ENCODE measurements around the gene MYOT. TPM values are rescaled to one million over a fixed set of nuclear protein-coding genes. Genes with fewer than 3 reads are reported as not detected.

Gene MYOT
- total and polyA plus RNA-seq, 2 of the 4 experiments (the other 2 are of a cell fraction) = not detected

GRCh38 chr5:137858954-137859353, 8.7 kb upstream of the MYOT start:
- Histone ChIP-seq H4K20me1 (ENCODE audit: insufficient read depth, low read length) (no peaks in the 10 kb centered on the region), H3K9ac (ENCODE audit: low read depth, low read length) (no peak overlapping the region), H3K18ac (ENCODE audit: low read depth, low read length) (no peak overlapping the region), H3K4me1 (ENCODE audit: control insufficient read depth, insufficient read depth, low read length) (no peaks in the 10 kb centered on the region), H3K9me3 (ENCODE audit: control insufficient read depth, insufficient read depth, low read length) (no peaks in the 10 kb centered on the region), H3K23ac (ENCODE audit: low read depth, low read length) (no peak overlapping the region), H3K4me3 (ENCODE audit: insufficient read depth, low read depth, low read length) (no peak overlapping the region), H3K27ac (ENCODE audit: insufficient read depth, low read length) (no peak overlapping the region), H3K9me1 (ENCODE audit: insufficient read depth, low read length) (no peaks in the 10 kb centered on the region), H4K91ac (ENCODE audit: insufficient read depth, low read depth, low read length) (no peak overlapping the region), H4K8ac (ENCODE audit: low read depth in 2 of 2, low read length in 2 of 2) (no peak overlapping the region), H2AFZ (replicated peaks; ENCODE audit: low read length, poor library complexity) (no peak overlapping the region), H3K79me1 (ENCODE audit: low read depth in 1 of 2, low read length in 2 of 2) (no peaks in the 10 kb centered on the region), H3K4me2 (ENCODE audit: low read depth, low read length) (no peak overlapping the region), H3K4ac (ENCODE audit: low read depth, low read length) (no peak overlapping the region), H3K56ac (ENCODE audit: extremely low read depth, insufficient read depth, low read length) (no peak overlapping the region), H2BK5ac (ENCODE audit: low read depth, low read length, poor library complexity, severe bottlenecking) (no peak overlapping the region), H2BK120ac (ENCODE audit: low read depth, low read length) (no peak overlapping the region), H4K5ac (ENCODE audit: low read depth, low read length) (no peak overlapping the region), H2BK15ac (ENCODE audit: low read depth, low read length) (no peak overlapping the region), H2BK20ac (ENCODE audit: low read depth, low read length) (no peak overlapping the region), H3K36me3 (ENCODE audit: control insufficient read depth, insufficient read depth, low read length) (no peaks in the 10 kb centered on the region), H3K14ac (replicated peaks; ENCODE audit: low read depth, low read length) (no peak overlapping the region), H3K27me3 (ENCODE audit: control insufficient read depth, insufficient read depth, low read length) (peaks cover 2% of the 10 kb centered on the region; the same call in 1 of the 2 replicates), H2AK5ac (ENCODE audit: low read depth, low read length) (no peak overlapping the region), H2AK9ac (replicated peaks; ENCODE audit: low read depth, low read length, poor library complexity) (no peak overlapping the region)
- POLR2A ChIA-PET (ENCODE audit: unreplicated experiment) = no interaction called here
- intact Hi-C loops (cut with micrococcal nuclease) (no loop called here), dilution Hi-C loops (cut with HindIII; ENCODE audit: low sequenced_read_pairs, unreplicated experiment) (no loop called here), in situ Hi-C loops (cut with MboI; ENCODE audit: low sequenced_read_pairs) (no loop called here)
- 20% methylated on average over 1 of the region's 5 CpGs; no CpG with 5 or more reads in 1 of the 2 experiments for WGBS, 2 experiments (ENCODE audit: extremely low coverage in 2 of 2, insufficient read length in 1 of 2)
- DNase-seq = no peak
- CTCF ChIA-PET = no interaction called here
- no peak for ATAC-seq (ENCODE audit: low read depth)
- BruUV-seq (replicated peaks) = no TSS peak
- TF ChIP-seq MAZ (IDR thresholded peaks at IDR 0.05; ENCODE audit: borderline replicate concordance, low read depth, low read length) = no peak
- TF ChIP-seq MAFK (IDR thresholded peaks at IDR 0.05; ENCODE audit: low read depth, low read length) = no peak
- TF ChIP-seq ELK1 (IDR thresholded peaks at IDR 0.05; ENCODE audit: borderline replicate concordance, low read depth, low read length) = no peak
- TF ChIP-seq POLR2A (IDR thresholded peaks at IDR 0.05; ENCODE audit: low read depth, low read length) = no peak
- no peak for TF ChIP-seq RFX5 (IDR thresholded peaks at IDR 0.05; ENCODE audit: low read depth, low read length)
- no peak for TF ChIP-seq RCOR1 (IDR thresholded peaks at IDR 0.05; ENCODE audit: insufficient replicate concordance, low read length)
- TF ChIP-seq NFE2L2 (IDR thresholded peaks at IDR 0.05; ENCODE audit: low read depth, low read length) = no peak
- no peak for TF ChIP-seq SMC3 (IDR thresholded peaks at IDR 0.05; ENCODE audit: low read depth, low read length)
- TF ChIP-seq RAD21 (IDR thresholded peaks at IDR 0.05; ENCODE audit: low read length) = no peak
- TF ChIP-seq FOS (IDR thresholded peaks at IDR 0.05; ENCODE audit: low read depth, low read length) = no peak
- no peak for TF ChIP-seq MXI1 (IDR thresholded peaks at IDR 0.05; ENCODE audit: borderline replicate concordance, low read depth, low read length)
- no peak for TF ChIP-seq BHLHE40 (IDR thresholded peaks at IDR 0.05; ENCODE audit: low read depth, low read length)
- no peak for TF ChIP-seq USF2 (IDR thresholded peaks at IDR 0.05; ENCODE audit: low read depth, low read length)
- no peak for TF ChIP-seq CHD1 (IDR thresholded peaks at IDR 0.05; ENCODE audit: low read depth, low read length)
- TF ChIP-seq CEBPB (IDR thresholded peaks at IDR 0.05; ENCODE audit: low read depth, low read length) = no peak
